Measurements from ENCODE around the gene DCLRE1B. TPM values are rescaled to one million over a fixed set of nuclear protein-coding genes. Genes with fewer than 3 reads are reported as not detected.

Gene DCLRE1B
- total and polyA plus RNA-seq, 4 donors: 0.82 to 6.6 (median 1.2) TPM

DNA sequence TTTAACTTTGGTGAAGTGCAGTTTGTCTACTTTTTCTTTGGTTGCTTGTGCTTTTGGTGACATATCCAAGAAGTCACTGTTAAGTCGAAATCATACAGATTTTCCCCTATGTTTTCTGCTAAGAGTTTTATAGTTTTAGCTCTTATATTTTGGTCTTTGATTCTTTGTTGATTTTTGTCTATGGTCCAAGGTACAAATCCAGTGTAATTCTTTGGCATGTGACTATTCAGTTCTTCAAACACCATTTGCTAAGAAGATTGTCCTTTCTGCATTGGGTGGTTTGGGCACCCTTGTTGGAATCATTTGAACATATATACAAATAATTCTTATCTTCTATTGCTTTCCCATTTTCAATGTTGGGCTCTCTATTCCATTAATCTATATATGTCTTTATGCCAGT, 40.2 kb downstream of the DCLRE1B start:
- H3K9me3 ChIP-seq (ENCODE audit: control insufficient read depth in 4 of 4, low read length in 3 of 4): no peaks in the 10 kb centered on the region
- H3K27ac ChIP-seq (ENCODE audit: low read depth in 1 of 2, low read length in 2 of 2): no peak overlapping the region
- DNase-seq (ENCODE audit: low spot score): no peak
- H3K4me3 ChIP-seq (ENCODE audit: low read depth in 1 of 3, low read length in 3 of 3): no peak overlapping the region
- H3K27me3 ChIP-seq (ENCODE audit: control insufficient read depth in 4 of 4, insufficient read depth in 4 of 4, low read length in 3 of 4): no peaks in the 10 kb centered on the region
- WGBS: 97% methylated on average over 1 of the region's 1 CpG
- H3K36me3 ChIP-seq (ENCODE audit: control insufficient read depth in 4 of 4, insufficient read depth in 3 of 4, low read depth in 1 of 4, low read length in 3 of 4): peaks cover 0 to 8% (median 3%) of the 10 kb centered on the region in 4 donors
- H3K9ac ChIP-seq (ENCODE audit: low read depth in 1 of 2, low read length in 2 of 2): no peak overlapping the region
- H3K4me1 ChIP-seq (ENCODE audit: control insufficient read depth in 4 of 4, insufficient read depth in 4 of 4, low read length in 3 of 4): peaks cover 2 to 39% (median 23%) of the 10 kb centered on the region in 4 donors
- TF ChIP-seq, protein P1, sequence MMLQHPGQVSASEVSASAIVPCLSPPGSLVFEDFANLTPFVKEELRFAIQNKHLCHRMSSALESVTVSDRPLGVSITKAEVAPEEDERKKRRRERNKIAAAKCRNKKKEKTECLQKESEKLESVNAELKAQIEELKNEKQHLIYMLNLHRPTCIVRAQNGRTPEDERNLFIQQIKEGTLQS (IDR thresholded peaks at IDR 0.05): no peak
- TF ChIP-seq HNF4A (conservative IDR thresholded peaks at IDR 0.05): peak; percentile 38 to 45
- no peak for TF ChIP-seq RAD21 (IDR thresholded peaks at IDR 0.05)

DNA sequence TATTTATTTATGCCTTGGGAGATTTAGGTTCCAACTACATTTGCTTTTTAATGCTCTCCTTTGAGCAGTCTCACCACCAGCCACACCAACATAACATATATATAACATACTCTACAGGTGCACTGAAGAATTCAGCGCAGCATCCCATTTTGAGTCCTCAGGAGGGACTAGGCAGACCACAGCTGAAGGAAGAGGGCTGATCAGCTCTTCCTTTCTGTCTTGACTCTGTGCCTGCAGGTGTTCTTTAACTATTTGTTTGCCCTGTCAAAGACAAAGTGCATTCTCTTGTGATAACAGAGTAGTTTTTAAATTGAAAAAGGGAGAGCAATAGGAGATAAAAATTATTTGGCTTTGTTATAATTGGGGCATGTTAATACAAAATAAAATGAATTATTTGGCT, 41.0 kb downstream of the DCLRE1B start:
- no peaks in the 10 kb centered on the region for H3K9me3 ChIP-seq (ENCODE audit: control insufficient read depth in 4 of 4, low read length in 3 of 4)
- WGBS: 77% methylated on average over 1 of the region's 1 CpG
- DNase-seq (ENCODE audit: low spot score): no peak
- peaks cover 2 to 31% (median 22%) of the 10 kb centered on the region in 4 donors for H3K4me1 ChIP-seq (ENCODE audit: control insufficient read depth in 4 of 4, insufficient read depth in 4 of 4, low read length in 3 of 4)
- H3K27me3 ChIP-seq (ENCODE audit: control insufficient read depth in 4 of 4, insufficient read depth in 4 of 4, low read length in 3 of 4): no peaks in the 10 kb centered on the region
- no peak overlapping the region for H3K4me3 ChIP-seq (ENCODE audit: low read depth in 1 of 3, low read length in 3 of 3)
- no peak overlapping the region for H3K9ac ChIP-seq (ENCODE audit: low read depth in 1 of 2, low read length in 2 of 2)
- TF ChIP-seq TAF1 (conservative IDR thresholded peaks at IDR 0.05) (no peak), HNF4A (conservative IDR thresholded peaks at IDR 0.05) (no peak), EGR1 (IDR thresholded peaks at IDR 0.05; ENCODE audit: low read depth in 2 of 2) (no peak), YY1 (IDR thresholded peaks at IDR 0.05) (no peak), HNF4G (IDR thresholded peaks at IDR 0.05) (no peak)
- TF ChIP-seq, protein P1 (IDR thresholded peaks at IDR 0.05): no peak
- TF ChIP-seq, protein P2, sequence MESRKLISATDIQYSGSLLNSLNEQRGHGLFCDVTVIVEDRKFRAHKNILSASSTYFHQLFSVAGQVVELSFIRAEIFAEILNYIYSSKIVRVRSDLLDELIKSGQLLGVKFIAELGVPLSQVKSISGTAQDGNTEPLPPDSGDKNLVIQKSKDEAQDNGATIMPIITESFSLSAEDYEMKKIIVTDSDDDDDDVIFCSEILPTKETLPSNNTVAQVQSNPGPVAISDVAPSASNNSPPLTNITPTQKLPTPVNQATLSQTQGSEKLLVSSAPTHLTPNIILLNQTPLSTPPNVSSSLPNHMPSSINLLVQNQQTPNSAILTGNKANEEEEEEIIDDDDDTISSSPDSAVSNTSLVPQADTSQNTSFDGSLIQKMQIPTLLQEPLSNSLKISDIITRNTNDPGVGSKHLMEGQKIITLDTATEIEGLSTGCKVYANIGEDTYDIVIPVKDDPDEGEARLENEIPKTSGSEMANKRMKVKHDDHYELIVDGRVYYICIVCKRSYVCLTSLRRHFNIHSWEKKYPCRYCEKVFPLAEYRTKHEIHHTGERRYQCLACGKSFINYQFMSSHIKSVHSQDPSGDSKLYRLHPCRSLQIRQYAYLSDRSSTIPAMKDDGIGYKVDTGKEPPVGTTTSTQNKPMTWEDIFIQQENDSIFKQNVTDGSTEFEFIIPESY (IDR thresholded peaks at IDR 0.05): no peak
- peaks cover 0 to 3% (median under 1%) of the 10 kb centered on the region in 4 donors for H3K36me3 ChIP-seq (ENCODE audit: control insufficient read depth in 4 of 4, insufficient read depth in 3 of 4, low read depth in 1 of 4, low read length in 3 of 4)
- no peak overlapping the region for H3K27ac ChIP-seq (ENCODE audit: low read depth in 1 of 2, low read length in 2 of 2)

DNA sequence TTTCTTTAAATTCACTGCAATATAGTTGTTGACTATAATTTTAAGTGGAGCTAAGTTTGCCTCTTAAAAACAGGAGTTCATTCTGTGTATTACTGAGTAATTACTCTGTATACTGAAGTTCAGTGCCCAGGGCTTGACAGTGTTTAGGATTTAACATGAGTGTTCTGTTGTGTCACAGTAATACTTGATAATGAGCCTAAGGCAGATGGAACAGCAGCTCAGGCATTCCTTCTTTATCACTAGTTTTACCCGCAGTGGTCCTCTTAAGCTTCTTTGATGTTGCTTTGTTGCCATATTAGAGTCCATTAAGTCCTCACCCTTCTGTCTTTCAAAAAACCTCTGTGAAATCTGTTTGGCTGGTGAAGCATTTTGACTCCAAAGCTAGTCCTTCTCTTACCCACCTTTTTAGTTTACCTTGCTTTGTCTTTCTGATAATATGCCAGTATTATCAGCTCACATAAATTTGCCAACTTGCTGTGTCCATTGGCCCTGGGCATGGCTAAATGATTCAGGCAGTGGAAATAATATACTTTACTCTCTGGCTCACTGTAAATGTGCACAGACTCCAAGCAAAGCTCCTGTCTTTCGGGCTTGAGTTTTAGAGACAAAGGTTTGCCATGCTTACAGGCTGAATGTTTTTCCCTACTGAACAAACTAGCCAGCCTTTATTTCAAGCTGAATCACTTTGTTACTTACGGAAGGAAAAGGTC, 41.7 kb downstream of the DCLRE1B start:
- peaks cover 0 to 3% (median 0%) of the 10 kb centered on the region in 4 donors for H3K36me3 ChIP-seq (ENCODE audit: control insufficient read depth in 4 of 4, insufficient read depth in 3 of 4, low read depth in 1 of 4, low read length in 3 of 4)
- no peak overlapping the region for H3K9ac ChIP-seq (ENCODE audit: low read depth in 1 of 2, low read length in 2 of 2)
- no peak overlapping the region for H3K27ac ChIP-seq (ENCODE audit: low read depth in 1 of 2, low read length in 2 of 2)
- 64% methylated on average over 3 of the region's 3 CpGs for WGBS
- H3K4me3 ChIP-seq (ENCODE audit: low read depth in 1 of 3, low read length in 3 of 3): no peak overlapping the region
- DNase-seq (ENCODE audit: low spot score): no peak
- H3K4me1 ChIP-seq (ENCODE audit: control insufficient read depth in 4 of 4, insufficient read depth in 4 of 4, low read length in 3 of 4): peaks cover 2 to 29% (median 22%) of the 10 kb centered on the region in 4 donors
- no peaks in the 10 kb centered on the region for H3K9me3 ChIP-seq (ENCODE audit: control insufficient read depth in 4 of 4, low read length in 3 of 4)
- H3K27me3 ChIP-seq (ENCODE audit: control insufficient read depth in 4 of 4, insufficient read depth in 4 of 4, low read length in 3 of 4): no peaks in the 10 kb centered on the region
- TF ChIP-seq FOXA1 (IDR thresholded peaks at IDR 0.05) (no peak), TAF1 (conservative IDR thresholded peaks at IDR 0.05) (no peak), FOXA2 (IDR thresholded peaks at IDR 0.05) (no peak), JUND (IDR thresholded peaks at IDR 0.05) (no peak), HNF4G (IDR thresholded peaks at IDR 0.05) (no peak), RAD21 (IDR thresholded peaks at IDR 0.05) (no peak), SP1 (IDR thresholded peaks at IDR 0.05) (no peak), YY1 (IDR thresholded peaks at IDR 0.05) (no peak), GABPA (IDR thresholded peaks at IDR 0.05 in 1 of 2, conservative IDR thresholded peaks at IDR 0.05 in 1 of 2) (no peak), RXRA (IDR thresholded peaks at IDR 0.05) (no peak)
- TF ChIP-seq, protein P2 (IDR thresholded peaks at IDR 0.05): no peak
- TF ChIP-seq, protein P1 (IDR thresholded peaks at IDR 0.05): no peak
- TF ChIP-seq, protein P3, sequence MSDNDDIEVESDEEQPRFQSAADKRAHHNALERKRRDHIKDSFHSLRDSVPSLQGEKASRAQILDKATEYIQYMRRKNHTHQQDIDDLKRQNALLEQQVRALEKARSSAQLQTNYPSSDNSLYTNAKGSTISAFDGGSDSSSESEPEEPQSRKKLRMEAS (IDR thresholded peaks at IDR 0.05): no peak
- TF ChIP-seq, protein P4, sequence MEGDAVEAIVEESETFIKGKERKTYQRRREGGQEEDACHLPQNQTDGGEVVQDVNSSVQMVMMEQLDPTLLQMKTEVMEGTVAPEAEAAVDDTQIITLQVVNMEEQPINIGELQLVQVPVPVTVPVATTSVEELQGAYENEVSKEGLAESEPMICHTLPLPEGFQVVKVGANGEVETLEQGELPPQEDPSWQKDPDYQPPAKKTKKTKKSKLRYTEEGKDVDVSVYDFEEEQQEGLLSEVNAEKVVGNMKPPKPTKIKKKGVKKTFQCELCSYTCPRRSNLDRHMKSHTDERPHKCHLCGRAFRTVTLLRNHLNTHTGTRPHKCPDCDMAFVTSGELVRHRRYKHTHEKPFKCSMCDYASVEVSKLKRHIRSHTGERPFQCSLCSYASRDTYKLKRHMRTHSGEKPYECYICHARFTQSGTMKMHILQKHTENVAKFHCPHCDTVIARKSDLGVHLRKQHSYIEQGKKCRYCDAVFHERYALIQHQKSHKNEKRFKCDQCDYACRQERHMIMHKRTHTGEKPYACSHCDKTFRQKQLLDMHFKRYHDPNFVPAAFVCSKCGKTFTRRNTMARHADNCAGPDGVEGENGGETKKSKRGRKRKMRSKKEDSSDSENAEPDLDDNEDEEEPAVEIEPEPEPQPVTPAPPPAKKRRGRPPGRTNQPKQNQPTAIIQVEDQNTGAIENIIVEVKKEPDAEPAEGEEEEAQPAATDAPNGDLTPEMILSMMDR (IDR thresholded peaks at IDR 0.05; ENCODE audit: low read depth, low read length, missing input control): no peak

Measured in liver (tissue), 9 donors.